Tibial nerve (tissue), 4 donors: Measurements from ENCODE around the gene RARB.

Experiments used
- EP300 ChIP-seq, 2 donors: sonication (generic); formaldehyde crosslinking; IDR thresholded peaks; one replicate each; pipeline ENCODE4 v1.6.1; 2017; ENCODE audit warnings: antibody characterized with exemption in 2 of 2, mild to moderate bottlenecking in 1 of 2
- POLR2A ChIP-seq, 2 donors: fragments of 450-650 bp; IDR thresholded peaks; one replicate each; pipeline ENCODE4 v1.6.1; 2017; ENCODE audit warnings: antibody characterized with exemption in 2 of 2, mild to moderate bottlenecking in 2 of 2, moderate library complexity in 2 of 2
- TF ChIP-seq, protein P1 (sequence below), 5 experiments: fragments of 200-600 bp in 3 of 5; fragments of 450-650 bp in 2 of 5; sonication (generic) in 3 of 5; IDR thresholded peaks; one replicate each; pipeline ENCODE4 v1.5.1; 2016 to 2019; ENCODE audit warnings: antibody characterized with exemption in 5 of 5, mild to moderate bottlenecking in 3 of 5, moderate library complexity in 2 of 5

DNA sequence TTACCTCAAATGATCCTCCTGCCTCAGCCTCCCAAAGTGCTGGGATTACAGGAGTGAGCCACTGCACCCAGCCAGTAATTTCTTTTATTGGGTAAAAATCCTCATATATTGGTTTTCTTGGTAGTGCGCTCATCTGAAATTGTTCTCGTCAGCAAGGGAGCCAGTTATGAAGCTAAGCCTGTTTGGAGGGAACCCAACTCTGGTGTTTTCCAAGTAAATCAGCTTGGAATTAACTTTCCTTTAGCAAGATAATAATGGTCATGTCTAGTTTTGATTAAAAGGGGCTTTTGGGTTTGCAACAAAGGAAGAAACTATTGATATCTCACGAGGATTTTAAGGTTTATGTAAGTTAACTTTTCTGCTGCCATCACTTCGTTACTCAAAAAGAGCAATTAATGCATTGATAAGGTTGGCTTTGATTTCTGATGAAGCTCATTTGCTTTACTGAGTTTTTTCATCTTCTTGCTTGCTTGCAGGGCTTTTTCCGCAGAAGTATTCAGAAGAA lies 72.7 kb downstream of the RARB start:
- TF ChIP-seq, protein P1, sequence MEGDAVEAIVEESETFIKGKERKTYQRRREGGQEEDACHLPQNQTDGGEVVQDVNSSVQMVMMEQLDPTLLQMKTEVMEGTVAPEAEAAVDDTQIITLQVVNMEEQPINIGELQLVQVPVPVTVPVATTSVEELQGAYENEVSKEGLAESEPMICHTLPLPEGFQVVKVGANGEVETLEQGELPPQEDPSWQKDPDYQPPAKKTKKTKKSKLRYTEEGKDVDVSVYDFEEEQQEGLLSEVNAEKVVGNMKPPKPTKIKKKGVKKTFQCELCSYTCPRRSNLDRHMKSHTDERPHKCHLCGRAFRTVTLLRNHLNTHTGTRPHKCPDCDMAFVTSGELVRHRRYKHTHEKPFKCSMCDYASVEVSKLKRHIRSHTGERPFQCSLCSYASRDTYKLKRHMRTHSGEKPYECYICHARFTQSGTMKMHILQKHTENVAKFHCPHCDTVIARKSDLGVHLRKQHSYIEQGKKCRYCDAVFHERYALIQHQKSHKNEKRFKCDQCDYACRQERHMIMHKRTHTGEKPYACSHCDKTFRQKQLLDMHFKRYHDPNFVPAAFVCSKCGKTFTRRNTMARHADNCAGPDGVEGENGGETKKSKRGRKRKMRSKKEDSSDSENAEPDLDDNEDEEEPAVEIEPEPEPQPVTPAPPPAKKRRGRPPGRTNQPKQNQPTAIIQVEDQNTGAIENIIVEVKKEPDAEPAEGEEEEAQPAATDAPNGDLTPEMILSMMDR (IDR thresholded peaks at IDR 0.05), result no peak
- no peak for TF ChIP-seq EP300 (IDR thresholded peaks at IDR 0.05)
- TF ChIP-seq POLR2A (IDR thresholded peaks at IDR 0.05), result no peak
